Breast epithelium (tissue), 3 donors: ENCODE data around the gene ZNF687.

Experiments
- POLR2A ChIP-seq: fragments of 450-650 bp; IDR thresholded peaks from one replicate; pipeline ENCODE4 v1.6.1; 2016; ENCODE audit warnings: antibody characterized with exemption, mild to moderate bottlenecking, moderate library complexity
- POLR2AphosphoS5 ChIP-seq, 3 donors: sonication (generic); formaldehyde crosslinking; IDR thresholded peaks; one replicate each; pipeline ENCODE4 v1.6.1; 2017; ENCODE audit warnings: antibody characterized with exemption in 3 of 3
- TF ChIP-seq, protein P1 (sequence below), 3 donors: fragments of 450-650 bp; IDR thresholded peaks; one replicate each; pipeline ENCODE4 v1.5.1; 2016 to 2017; ENCODE audit warnings: antibody characterized with exemption in 3 of 3, mild to moderate bottlenecking in 3 of 3, moderate library complexity in 3 of 3

DNA sequence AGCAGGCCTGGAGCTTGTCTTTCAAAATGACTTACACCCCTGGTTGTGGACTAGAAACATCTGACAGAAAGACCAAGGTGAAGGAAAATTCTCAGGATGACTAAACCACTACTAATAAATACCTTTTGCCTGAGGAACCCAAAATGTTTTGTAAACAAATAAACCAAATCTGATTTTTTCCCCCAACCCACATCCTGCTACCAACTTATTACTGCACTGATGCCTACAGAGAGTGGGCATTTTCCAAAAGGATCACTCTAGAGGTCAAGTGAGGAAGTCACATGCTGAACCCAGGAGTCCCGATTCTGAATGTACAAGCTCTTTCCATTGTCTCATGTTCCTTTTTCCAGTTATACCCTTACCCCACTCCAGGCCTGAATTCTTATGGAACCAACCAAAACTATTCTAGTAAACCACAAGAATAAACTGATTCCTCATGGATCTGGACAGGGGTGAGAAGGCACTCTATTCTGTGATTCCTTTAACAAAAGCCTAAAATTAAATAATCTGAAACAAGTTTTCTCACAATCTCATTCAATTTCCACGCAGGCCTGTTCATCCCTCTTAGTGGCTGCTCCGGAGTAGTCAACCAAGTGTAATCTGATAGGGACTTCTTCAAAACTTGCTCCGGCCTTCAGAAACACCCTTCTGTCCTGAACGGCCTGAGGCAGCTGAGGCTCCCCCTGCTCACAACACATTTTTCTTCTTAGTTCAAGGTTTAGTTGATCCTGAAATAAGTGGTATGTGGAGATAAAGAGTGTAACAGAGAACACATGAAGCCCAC is 43.7 kb downstream of the ZNF687 start:
- TF ChIP-seq, protein P1, sequence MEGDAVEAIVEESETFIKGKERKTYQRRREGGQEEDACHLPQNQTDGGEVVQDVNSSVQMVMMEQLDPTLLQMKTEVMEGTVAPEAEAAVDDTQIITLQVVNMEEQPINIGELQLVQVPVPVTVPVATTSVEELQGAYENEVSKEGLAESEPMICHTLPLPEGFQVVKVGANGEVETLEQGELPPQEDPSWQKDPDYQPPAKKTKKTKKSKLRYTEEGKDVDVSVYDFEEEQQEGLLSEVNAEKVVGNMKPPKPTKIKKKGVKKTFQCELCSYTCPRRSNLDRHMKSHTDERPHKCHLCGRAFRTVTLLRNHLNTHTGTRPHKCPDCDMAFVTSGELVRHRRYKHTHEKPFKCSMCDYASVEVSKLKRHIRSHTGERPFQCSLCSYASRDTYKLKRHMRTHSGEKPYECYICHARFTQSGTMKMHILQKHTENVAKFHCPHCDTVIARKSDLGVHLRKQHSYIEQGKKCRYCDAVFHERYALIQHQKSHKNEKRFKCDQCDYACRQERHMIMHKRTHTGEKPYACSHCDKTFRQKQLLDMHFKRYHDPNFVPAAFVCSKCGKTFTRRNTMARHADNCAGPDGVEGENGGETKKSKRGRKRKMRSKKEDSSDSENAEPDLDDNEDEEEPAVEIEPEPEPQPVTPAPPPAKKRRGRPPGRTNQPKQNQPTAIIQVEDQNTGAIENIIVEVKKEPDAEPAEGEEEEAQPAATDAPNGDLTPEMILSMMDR (IDR thresholded peaks at IDR 0.05), result no peak
- no peak for TF ChIP-seq POLR2A
- no peak for TF ChIP-seq POLR2AphosphoS5 (IDR thresholded peaks at IDR 0.05)
